Parathyroid adenoma (tissue), 2 donors: ENCODE measurements around the gene ARHGEF40.

Experiments
- H2AFZ ChIP-seq: fragments of 300-600 bp; sonication (generic); one replicate; pipeline ENCODE4 v1.7.0; 2017; ENCODE audit warnings: antibody characterized with exemption, mild to moderate bottlenecking
- H3K27ac ChIP-seq: fragments of 300-600 bp; sonication (generic); one replicate; pipeline ENCODE4 v1.7.0; 2017
- H3K27me3 ChIP-seq: fragments of 300-600 bp; sonication (generic); one replicate; pipeline ENCODE4 v1.7.0; 2017; ENCODE audit warnings: low read length; ENCODE audit not compliant: control insufficient read depth, insufficient read depth
- H3K36me3 ChIP-seq: fragments of 300-600 bp; sonication (generic); one replicate; pipeline ENCODE4 v1.7.0; 2017; ENCODE audit warnings: low read length; ENCODE audit not compliant: control insufficient read depth, insufficient read depth
- H3K4me1 ChIP-seq: fragments of 300-600 bp; sonication (generic); one replicate; pipeline ENCODE4 v1.7.0; 2017; ENCODE audit warnings: control low read depth
- H3K4me2 ChIP-seq: fragments of 300-600 bp; sonication (generic); one replicate; pipeline ENCODE4 v1.7.0; 2017; ENCODE audit warnings: low read length
- H3K4me3 ChIP-seq: fragments of 300-600 bp; sonication (generic); one replicate; pipeline ENCODE4 v1.7.0; 2017; ENCODE audit warnings: low read depth, low read length
- H3K79me2 ChIP-seq: fragments of 300-600 bp; sonication (generic); one replicate; pipeline ENCODE4 v1.7.0; 2017; ENCODE audit warnings: control low read depth
- H3K9ac ChIP-seq: fragments of 300-600 bp; sonication (generic); one replicate; pipeline ENCODE4 v1.7.0; 2017; ENCODE audit warnings: mild to moderate bottlenecking
- H3K9me3 ChIP-seq: fragments of 300-600 bp; sonication (generic); one replicate; pipeline ENCODE4 v1.7.0; 2017; ENCODE audit warnings: low read length; ENCODE audit not compliant: control insufficient read depth
- CTCF ChIP-seq: fragments of 300-600 bp; sonication (generic); IDR thresholded peaks from one replicate; pipeline ENCODE4 v1.7.0; 2017; ENCODE audit warnings: antibody characterized with exemption, mild to moderate bottlenecking
- donor health status: primary hyperparathyroidism.

Gene ARHGEF40

DNA sequence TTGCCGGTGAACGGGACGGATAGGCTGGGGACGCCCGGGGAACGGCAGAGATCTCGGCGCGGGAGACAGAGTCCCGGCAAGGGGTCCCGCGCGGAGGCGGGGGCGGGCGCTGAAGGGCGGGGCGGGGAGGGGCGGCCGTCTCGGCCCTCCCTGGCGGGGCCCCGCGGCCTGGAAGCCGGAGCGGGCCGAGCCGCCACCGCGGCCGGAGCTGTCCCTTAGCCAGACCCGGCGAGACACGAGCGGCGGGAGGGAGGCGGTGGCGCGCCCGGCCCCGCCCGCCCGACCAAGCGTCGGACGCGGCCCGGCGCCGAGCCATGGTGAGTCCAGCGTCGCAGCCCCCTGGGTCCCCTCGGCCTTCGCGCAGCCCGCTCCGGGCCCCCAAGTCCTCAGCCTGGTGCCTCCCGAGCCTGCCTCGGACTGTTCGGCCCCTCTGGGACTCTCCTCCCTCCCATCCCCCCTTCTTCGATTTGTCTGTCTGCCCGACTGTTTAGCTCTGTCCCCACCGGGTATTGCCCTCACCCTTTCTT, at the start of gene ARHGEF40:
Gene ARHGEF40, plus strand, starts transcription at position 222 of the 527 bp plus-strand sequence. Its CDS starts 93 bp downstream, at position 315.
- H3K27me3 ChIP-seq, result no peaks in the 10 kb centered on the region
- TF ChIP-seq CTCF, result no peak

DNA sequence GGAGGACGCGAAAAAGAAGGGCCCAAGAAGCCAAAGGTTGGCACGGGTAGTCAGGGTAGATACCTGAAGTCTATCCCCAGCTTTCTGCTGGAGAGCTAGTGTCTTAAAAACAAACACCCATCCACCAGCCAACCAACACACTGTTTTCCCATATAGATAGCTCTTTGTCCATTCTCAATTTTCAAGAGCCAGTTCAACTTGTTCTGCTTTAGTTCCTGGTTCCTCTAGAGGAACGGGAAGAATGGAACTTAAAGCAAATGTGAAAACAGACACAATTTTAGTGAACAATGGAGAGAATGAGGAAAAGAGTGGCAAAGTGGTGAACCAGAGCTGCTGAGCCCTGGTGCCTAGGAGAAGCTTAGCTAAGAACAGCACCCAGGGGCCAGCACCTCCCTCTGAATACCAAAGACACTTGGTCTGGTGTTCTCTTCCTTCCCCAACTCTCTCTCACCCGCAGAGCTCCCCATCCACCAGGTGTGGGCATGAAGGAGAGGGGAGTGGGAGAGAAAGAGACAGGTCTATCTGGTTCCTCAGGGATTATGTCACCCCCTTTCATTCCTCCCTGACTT, 49.0 kb upstream of the ARHGEF40 start:
- no peak overlapping the region for H3K27ac ChIP-seq

More for the DNA sequence above, at the start of gene ARHGEF40:
- no peak within 1 kb of the TSS for H3K9ac ChIP-seq
- H2AFZ ChIP-seq, result peak within 1 kb of the TSS; percentile 94
- H3K4me1 ChIP-seq, result peaks cover 25% of the 10 kb centered on the region
- H3K36me3 ChIP-seq, result no peaks in the 10 kb centered on the region
- peak within 1 kb of the TSS; percentile 96 for H3K4me2 ChIP-seq
- H3K9me3 ChIP-seq, result no peaks in the 10 kb centered on the region
- H3K79me2 ChIP-seq, result peaks cover 6% of the 10 kb centered on the region
- peak within 1 kb of the TSS; percentile 94 for H3K4me3 ChIP-seq
- H3K27ac ChIP-seq, result peak within 1 kb of the TSS; percentile 75

DNA sequence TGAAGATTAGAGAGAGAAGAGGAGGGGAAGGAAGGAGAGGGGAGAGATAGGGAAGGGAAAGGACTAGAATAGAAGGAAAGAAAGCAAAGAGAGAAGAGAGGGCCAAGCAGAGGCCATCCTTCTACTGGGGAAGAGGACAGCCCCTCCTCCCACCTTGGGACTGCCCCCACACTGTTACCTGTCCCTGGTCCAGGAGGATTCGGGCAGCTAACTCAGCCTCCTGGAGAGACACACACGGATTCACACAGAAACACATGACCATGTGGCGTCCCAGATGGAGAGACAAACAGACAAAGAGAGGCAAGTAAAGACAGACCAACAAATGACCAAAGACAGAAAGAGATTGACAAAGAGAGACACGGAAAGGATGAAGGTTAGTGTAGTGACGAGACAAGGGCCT, 47.4 kb upstream of the ARHGEF40 start:
- H3K4me2 ChIP-seq, result peak overlapping the region; percentile 95
- no peak overlapping the region for H3K9ac ChIP-seq
- peak overlapping the region; percentile 92 for H3K4me3 ChIP-seq
- H2AFZ ChIP-seq, result no peak overlapping the region
- H3K36me3 ChIP-seq, result no peaks in the 10 kb centered on the region
- H3K79me2 ChIP-seq, result peaks cover 12% of the 10 kb centered on the region
- H3K4me1 ChIP-seq, result peaks cover 20% of the 10 kb centered on the region
- H3K9me3 ChIP-seq, result no peaks in the 10 kb centered on the region
- H3K27ac ChIP-seq, result peak overlapping the region; percentile 87
- H3K27me3 ChIP-seq, result no peaks in the 10 kb centered on the region
- no peak for TF ChIP-seq CTCF

More for the DNA sequence above, 49.0 kb upstream of the ARHGEF40 start:
- Histone ChIP-seq H2AFZ (no peak overlapping the region), H3K4me3 (no peak overlapping the region), H3K79me2 (peaks cover 12% of the 10 kb centered on the region), H3K36me3 (no peaks in the 10 kb centered on the region), H3K27me3 (no peaks in the 10 kb centered on the region), H3K9ac (no peak overlapping the region), H3K4me2 (no peak overlapping the region), H3K4me1 (peaks cover 13% of the 10 kb centered on the region), H3K9me3 (no peaks in the 10 kb centered on the region)
- TF ChIP-seq CTCF, result no peak

GRCh38 chr14:21023174-21023573, 46.9 kb upstream of the ARHGEF40 start:
- Histone ChIP-seq H3K4me3 (peak overlapping the region; percentile 92), H3K79me2 (peaks cover 12% of the 10 kb centered on the region), H3K36me3 (no peaks in the 10 kb centered on the region), H3K9me3 (no peaks in the 10 kb centered on the region), H3K4me2 (peak overlapping the region; percentile 95), H3K4me1 (peaks cover 20% of the 10 kb centered on the region), H2AFZ (no peak overlapping the region), H3K27me3 (no peaks in the 10 kb centered on the region), H3K9ac (no peak overlapping the region), H3K27ac (peak overlapping the region; percentile 87)
- TF ChIP-seq CTCF, result no peak
